Epithelial cell of proximal tubule (primary cell): ENCODE data around the gene ARHGAP45. TPM values are rescaled to one million over a fixed set of nuclear protein-coding genes. Genes with fewer than 3 reads are reported as not detected.

Source experiments
- DNase-seq: peaks from one replicate; pipeline ENCODE4 v3.0.0-alpha.2; 2011; ENCODE audit warnings: low read depth
- H3K4me3 ChIP-seq: 2 replicates; pipeline ENCODE4 v1.5.1; 2011; ENCODE audit warnings: low read depth, mild to moderate bottlenecking, low read length
- total RNA-seq: library from RNA; depleted of rRNA; stranded (reverse); fragments of >200 nt; gene quantifications from 2 replicates; pipeline ENCODE4 v1.2.3, GENCODE V29; 2015
- TF ChIP-seq, protein P1 (sequence below): conservative IDR thresholded peaks from 2 replicates; pipeline ENCODE4 v1.5.1; 2012; ENCODE audit warnings: low read depth, mild to moderate bottlenecking, low read length

Gene ARHGAP45
- total RNA-seq, 1 donor from 2014 or later, result 6.7 TPM

DNA sequence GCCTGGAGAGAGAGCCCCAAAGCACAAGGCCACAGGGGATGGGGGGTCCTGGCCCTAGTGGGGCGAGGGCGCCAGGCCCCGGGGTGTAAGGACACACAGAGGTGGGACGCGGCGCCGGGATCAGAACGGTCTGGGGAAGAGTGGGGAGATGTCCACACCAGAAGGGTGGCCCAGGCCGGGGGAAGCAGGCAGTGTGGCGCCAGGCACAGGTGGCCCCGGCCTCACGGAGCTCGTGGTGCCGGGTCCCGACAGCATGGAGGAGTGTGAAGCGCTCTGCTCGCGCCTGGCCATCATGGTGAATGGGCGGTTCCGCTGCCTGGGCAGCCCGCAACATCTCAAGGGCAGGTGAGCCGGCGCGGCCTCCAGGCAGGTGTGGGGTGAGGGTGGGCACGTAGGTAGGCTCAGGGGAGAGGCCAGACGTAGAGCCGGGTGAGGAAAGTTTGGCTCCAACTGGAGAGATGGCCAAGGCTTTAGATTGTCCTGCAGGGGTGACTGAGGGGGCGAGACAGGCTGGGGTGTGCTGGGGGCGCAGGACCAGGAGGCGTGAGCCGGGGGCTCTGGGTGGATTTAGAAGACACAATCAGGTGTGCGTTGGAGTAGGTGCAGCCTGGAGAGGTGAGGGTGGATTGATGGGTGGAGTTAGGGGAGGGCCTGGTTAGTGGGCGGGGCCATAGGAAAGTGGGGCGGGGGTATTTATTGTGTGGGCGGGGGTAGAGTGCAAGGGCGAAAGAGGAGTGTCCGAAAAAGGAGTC lies 2.9 kb upstream of the ARHGAP45 start:
- no peak for DNase-seq
- H3K4me3 ChIP-seq, result no peak overlapping the region
- TF ChIP-seq, protein P1, sequence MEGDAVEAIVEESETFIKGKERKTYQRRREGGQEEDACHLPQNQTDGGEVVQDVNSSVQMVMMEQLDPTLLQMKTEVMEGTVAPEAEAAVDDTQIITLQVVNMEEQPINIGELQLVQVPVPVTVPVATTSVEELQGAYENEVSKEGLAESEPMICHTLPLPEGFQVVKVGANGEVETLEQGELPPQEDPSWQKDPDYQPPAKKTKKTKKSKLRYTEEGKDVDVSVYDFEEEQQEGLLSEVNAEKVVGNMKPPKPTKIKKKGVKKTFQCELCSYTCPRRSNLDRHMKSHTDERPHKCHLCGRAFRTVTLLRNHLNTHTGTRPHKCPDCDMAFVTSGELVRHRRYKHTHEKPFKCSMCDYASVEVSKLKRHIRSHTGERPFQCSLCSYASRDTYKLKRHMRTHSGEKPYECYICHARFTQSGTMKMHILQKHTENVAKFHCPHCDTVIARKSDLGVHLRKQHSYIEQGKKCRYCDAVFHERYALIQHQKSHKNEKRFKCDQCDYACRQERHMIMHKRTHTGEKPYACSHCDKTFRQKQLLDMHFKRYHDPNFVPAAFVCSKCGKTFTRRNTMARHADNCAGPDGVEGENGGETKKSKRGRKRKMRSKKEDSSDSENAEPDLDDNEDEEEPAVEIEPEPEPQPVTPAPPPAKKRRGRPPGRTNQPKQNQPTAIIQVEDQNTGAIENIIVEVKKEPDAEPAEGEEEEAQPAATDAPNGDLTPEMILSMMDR, result no peak

DNA sequence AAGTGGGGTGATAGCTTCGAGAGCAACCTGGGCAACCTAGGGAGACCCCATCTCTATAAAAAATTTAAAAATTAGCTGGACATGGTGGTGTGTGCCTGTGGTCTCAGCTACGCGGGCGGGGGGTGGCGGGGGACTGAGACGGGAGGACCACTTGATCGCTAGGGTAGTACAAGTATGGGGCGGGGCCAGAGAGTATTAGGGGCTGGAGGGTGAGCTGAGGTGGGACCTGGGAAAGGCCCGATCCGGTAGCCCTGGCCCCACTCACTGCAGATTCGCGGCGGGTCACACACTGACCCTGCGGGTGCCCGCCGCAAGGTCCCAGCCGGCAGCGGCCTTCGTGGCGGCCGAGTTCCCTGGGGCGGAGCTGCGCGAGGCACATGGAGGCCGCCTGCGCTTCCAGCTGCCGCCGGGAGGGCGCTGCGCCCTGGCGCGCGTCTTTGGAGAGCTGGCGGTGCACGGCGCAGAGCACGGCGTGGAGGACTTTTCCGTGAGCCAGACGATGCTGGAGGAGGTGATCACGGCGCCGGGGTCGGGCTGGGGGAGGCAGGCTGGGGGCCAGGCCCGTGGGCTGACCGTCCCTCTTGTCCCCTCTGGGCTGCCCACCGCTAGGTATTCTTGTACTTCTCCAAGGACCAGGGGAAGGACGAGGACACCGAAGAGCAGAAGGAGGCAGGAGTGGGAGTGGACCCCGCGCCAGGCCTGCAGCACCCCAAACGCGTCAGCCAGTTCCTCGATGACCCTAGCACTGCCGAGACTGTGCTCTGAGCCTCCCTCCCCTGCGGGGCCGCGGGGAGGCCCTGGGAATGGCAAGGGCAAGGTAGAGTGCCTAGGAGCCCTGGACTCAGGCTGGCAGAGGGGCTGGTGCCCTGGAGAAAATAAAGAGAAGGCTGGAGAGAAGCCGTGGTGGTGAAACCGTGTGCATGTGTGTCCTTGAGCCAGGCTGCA lies 2.0 kb upstream of the ARHGAP45 start:
- H3K4me3 ChIP-seq, result no peak overlapping the region
- DNase-seq, result no peak
- TF ChIP-seq, protein P1, result peak; percentile 56

GRCh38 chr19:1065606-1066109 lies 1.3 kb upstream of the ARHGAP45 start:
- H3K4me3 ChIP-seq, result no peak overlapping the region
- TF ChIP-seq, protein P1, result no peak
- no peak for DNase-seq

DNA sequence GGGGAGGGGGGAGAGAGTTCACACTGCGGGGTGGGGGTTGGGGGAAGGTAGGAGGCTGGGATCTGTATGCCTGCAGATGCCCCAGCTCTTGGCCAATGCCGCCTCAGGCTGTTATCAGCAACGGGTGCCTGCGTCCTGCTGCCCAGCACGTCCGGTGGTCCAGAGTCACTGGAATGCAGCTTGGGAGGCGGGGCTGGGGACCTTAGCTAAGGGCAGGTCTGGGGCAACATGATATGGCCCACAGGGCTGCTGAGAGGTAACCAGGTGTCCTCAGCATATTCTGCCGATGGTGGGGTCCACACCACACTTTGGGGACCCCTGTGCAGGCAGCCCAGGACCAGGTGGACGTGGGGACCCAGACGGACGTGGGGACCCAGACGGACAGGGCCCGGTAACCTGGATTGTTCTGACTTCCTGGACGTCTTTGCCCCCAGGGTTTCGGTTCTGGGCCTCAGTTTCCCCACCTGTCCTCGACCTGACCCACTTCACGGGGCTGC lies 668 bp upstream of the ARHGAP45 start:
- TF ChIP-seq, protein P1, result no peak
- no peak for DNase-seq
- H3K4me3 ChIP-seq, result no peak overlapping the region

GRCh38 chr19:1067341-1067957 lies 482 bp downstream of the ARHGAP45 start:
- DNase-seq, result no peak
- TF ChIP-seq, protein P1, result no peak
- H3K4me3 ChIP-seq, result peak overlapping the region; percentile 24
